Spleen (tissue), 7 donors: ENCODE data around the gene CDC42SE1.

Experiments
- POLR2A ChIP-seq, 3 donors: fragments of 450-650 bp; IDR thresholded peaks; one replicate each; pipeline ENCODE4 v1.5.1; 2017; ENCODE audit warnings: antibody characterized with exemption in 3 of 3, mild to moderate bottlenecking in 1 of 3
- POLR2AphosphoS5 ChIP-seq, 3 donors: sonication (generic); formaldehyde crosslinking; IDR thresholded peaks; one replicate each; pipeline ENCODE4 v1.5.1; 2017; ENCODE audit warnings: antibody characterized with exemption in 3 of 3
- TF ChIP-seq, protein P1 (sequence below), 11 experiments: fragments of 200-600 bp in 7 of 11; fragments of 450-650 bp in 4 of 11; sonication (generic) in 4 of 11; IDR thresholded peaks in 8 of 11; conservative IDR thresholded peaks in 3 of 11; 1 replicate in 7 of 11; 2 replicates in 4 of 11; pipeline versions ENCODE4 v1.4.0 to v1.8.0; 2016 to 2021; ENCODE audit warnings: antibody characterized with exemption in 11 of 11, inconsistent platforms in 4 of 11, mild to moderate bottlenecking in 1 of 11
- donor health status: DM: no; HTN: no; CAD: no; lungs with moderate emphysema.
- donor health status: DM: no; HTN: no; CAD: no.
- donor health status: DM: no; HTN: no; CAD: no.

DNA sequence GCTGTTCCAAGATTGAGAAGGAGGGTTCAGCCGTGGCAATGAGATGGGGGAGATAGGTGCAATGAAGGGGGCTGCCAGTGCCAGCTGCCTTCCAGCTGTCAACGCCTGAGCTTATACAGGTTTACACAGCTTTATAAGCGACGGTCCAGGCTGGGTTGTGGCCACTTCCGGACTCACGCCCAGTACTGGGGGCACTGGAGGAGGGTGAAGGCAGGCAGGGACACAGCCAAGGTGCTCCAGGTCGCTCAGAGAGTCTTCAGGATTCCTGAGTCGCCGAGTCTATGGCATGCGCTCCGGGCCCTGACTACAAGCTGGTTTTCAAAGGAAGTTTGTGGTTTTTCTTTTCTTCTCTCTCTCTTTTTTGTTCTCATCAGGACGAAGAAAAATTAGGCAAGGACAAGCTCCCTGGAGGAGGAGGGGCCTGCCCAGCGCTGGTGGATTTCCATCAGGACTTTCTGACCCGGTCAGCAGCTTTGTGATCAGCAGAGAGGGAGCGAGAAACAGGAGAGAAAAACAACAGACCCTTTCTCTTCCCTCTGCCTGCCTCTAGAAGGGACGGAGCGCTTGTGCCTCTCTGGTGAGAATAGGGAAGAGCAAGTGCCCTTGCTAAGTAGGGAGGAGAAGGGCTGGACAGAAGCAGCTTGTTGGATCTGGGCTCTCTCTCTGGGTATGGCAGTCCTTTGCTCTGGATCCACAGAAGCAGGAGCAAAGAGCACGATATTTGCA, 52.9 kb downstream of the CDC42SE1 start, which contains the start of gene MINDY1:
- TF ChIP-seq POLR2A (IDR thresholded peaks at IDR 0.05) (peak in 1 of 3 donors; percentile 67), POLR2AphosphoS5 (IDR thresholded peaks at IDR 0.05) (peak; percentile 48 to 90 (median 69))
- TF ChIP-seq, protein P1, sequence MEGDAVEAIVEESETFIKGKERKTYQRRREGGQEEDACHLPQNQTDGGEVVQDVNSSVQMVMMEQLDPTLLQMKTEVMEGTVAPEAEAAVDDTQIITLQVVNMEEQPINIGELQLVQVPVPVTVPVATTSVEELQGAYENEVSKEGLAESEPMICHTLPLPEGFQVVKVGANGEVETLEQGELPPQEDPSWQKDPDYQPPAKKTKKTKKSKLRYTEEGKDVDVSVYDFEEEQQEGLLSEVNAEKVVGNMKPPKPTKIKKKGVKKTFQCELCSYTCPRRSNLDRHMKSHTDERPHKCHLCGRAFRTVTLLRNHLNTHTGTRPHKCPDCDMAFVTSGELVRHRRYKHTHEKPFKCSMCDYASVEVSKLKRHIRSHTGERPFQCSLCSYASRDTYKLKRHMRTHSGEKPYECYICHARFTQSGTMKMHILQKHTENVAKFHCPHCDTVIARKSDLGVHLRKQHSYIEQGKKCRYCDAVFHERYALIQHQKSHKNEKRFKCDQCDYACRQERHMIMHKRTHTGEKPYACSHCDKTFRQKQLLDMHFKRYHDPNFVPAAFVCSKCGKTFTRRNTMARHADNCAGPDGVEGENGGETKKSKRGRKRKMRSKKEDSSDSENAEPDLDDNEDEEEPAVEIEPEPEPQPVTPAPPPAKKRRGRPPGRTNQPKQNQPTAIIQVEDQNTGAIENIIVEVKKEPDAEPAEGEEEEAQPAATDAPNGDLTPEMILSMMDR (IDR thresholded peaks at IDR 0.05 in 8 of 11, conservative IDR thresholded peaks at IDR 0.05 in 3 of 11) = peak in 9 of 11 experiments; percentile 33 to 63 (median 44)
